Stimulated activated CD4-positive, alpha-beta T cell treated with anti-CD3 and anti-CD28 coated beads, Interleukin-1b, Interleukin-23, amount 100 ng/mL, for 24 hours (primary cell): ENCODE results near the gene NAGS.
"Not testable (repeated sequence)": the region's sequence is repeated elsewhere in the genome, so short reads cannot be mapped to it uniquely, and the experiment has no call there.

Source experiments
- DNase-seq, 4 experiments: peaks; one replicate each; pipeline ENCODE4 v3.0.0-alpha.2; 2020; ENCODE audit warnings: low read depth in 4 of 4, low spot score in 1 of 4

The NAGS gene

DNA sequence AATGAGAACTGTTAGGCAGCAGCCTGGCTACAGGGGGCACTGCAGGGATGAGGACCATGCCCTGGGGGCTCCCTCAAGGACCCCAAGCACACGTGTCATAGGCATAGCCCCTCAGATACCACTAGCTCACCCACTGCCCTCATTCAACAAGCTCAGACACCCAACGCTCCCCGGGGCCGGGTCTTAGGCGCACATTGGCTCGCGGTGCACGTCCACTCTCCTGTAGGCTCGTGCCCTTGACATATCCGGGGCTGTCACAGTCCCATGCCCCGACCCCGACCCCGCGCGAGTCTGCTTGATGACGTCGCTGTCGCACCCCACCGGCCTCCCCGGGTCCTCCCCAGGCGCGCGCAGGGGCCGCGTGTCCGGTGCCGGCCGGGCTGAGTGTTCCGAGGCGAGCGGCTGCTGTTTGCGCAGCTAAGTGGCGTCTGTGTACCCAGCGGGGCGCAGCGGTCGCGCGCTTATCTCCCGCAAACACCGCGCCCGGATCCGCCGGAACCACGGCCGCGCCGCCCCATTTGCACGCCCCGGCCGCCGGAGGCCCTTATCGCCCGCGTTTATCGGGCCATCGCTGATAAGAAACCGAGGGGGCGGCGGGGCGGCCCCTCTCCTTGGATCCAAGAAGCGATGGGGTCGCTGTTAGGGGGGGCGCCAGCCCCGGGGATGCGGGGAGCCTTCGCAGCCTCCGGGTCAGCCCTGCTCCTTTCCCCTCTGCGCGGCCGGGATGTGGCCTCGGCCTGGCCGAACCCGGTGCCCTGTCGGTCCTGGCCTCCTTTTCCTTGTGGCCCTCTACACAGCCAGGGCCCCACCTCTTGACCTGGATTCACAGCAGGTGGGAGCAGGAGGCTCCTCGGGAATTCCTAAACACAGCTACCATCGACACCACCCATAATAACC, 20.7 kb upstream of the NAGS start:
- no peak for DNase-seq

DNA sequence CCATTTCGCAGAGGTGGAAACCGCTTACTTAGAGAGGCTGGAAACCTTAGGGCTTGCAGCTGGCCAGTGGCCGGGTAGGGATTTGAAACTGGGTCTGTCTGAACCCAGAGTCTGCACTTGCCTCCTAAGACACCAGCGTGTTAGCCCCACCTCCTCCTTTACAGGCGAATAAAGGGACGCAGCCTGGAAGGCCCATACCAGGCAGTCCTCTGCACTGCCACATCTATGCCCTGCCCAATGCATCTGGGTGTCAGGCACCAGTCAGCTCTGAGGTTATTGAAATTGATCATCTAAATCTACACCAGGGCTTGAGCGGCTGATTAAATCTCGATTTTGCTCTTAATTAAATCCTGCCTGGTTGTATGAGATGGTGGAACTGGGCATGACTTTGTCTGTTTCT, 19.9 kb upstream of the NAGS start:
- DNase-seq: no peak

- no peak for DNase-seq
Measured at GRCh38 chr17:43986225-43986981, 18.0 kb upstream of the NAGS start.

DNA sequence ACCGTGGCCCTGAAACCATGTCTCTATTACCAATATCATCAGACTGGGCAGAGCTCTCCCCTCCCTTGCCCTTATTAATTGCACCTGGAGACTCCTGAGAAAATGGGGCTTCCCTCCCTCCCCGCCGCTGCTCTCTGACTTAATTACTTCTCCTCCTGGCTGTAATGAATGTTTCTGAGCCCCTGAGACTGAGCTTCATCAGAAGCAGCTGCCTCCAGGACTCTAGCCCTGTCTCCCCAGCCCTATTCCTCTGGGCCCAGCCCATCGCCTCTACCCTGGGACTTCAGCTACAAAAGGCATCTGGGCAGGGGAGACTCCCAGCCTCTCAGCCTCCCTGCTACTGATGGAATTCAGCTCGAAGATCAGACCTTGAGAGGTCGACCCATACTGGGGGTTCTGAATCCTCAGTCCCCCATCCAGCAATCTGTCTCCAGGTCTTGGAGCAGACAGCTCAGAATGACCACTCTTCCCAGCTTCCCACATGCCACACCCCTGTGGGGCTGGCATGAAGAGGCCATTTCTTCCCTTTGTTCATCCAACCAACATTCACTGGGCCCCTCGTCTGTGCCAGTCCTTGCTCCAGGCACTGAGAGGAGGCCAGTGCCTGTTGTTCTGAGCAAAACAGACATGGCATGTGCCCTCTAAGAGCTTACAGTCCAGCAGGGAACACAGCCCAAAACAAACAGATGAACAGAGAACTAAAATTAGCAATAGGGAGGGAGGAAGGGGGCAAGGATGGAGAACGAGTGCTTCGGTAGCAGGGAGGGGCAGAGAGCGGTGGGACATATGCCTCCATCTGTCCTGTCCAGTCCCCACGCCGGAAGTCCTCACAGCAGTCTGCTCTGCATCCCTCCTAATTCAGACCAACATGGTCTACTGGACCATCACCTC, 17.0 kb upstream of the NAGS start:
- no peak for DNase-seq

- no peak for DNase-seq
Measured at GRCh38 chr17:43988301-43988700, 16.1 kb upstream of the NAGS start.

GRCh38 chr17:43992641-43993040, 11.8 kb upstream of the NAGS start:
- DNase-seq: no peak

- DNase-seq: peak; percentile 38 to 63 (median 54)
Measured at GRCh38 chr17:43994272-43995149, 9.9 kb upstream of the NAGS start.

GRCh38 chr17:43995150-43995471, 9.3 kb upstream of the NAGS start:
- no peak for DNase-seq

- not testable (repeated sequence) for DNase-seq
Measured at GRCh38 chr17:43997180-43997579, 7.2 kb upstream of the NAGS start.

GRCh38 chr17:43998552-43998951, 5.9 kb upstream of the NAGS start:
- no peak for DNase-seq

DNA sequence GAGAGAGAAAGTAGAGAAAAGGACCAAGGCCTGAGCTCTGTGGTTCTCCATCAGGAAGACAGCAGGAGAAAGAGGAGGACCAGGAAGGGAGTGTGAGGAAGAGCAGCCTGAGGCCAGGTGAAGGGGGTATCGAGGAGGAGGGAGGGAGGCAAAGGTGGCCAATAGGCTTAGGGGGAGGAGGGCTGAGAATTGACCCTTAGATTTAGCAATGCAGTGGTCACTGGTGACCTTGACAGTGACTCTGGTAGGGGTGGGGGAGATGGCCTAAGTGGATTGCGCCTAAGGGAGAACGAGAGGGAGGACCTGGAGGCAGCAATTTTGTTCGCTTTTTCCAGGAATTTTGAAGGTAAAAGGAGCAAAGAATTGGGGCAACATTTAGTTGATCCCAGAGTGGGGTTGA, 5.4 kb upstream of the NAGS start:
- no peak for DNase-seq

DNA sequence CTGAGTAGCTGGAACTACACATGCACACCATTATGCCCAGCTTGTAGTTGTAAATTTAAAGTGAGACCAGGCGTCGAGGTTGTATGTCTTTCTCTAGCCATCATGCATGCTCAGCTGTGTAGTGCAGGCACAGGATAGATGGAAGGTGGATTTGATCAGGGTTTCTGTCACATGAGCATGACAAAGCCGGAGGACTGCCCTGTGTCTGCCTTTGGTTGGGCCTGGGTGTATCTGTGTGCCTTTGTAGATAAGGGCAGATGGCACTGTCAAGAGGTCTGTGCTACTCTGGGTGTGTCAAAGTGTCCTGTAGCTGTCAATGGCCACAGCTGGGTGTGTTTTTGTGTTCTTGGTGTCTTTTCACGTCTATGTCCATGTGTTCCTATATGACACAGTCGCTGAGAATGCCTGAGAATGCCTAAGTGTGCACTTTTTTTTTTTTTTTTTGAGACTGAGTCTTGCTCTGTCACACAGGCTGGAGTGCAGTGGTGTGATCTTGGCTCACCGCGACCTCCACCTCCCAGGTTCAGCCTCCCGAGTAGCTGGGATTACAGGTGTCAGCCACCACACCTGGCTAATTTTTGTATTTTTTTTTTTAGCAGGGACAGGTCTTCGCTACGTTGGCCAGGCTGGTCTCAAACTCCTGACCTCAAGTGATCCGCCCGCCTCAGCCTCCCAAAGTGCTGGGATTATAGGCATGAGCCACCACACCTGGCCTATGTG, 4.1 kb upstream of the NAGS start:
- DNase-seq: no peak

GRCh38 chr17:44000871-44001460, 3.5 kb upstream of the NAGS start:
- DNase-seq: no peak

DNA sequence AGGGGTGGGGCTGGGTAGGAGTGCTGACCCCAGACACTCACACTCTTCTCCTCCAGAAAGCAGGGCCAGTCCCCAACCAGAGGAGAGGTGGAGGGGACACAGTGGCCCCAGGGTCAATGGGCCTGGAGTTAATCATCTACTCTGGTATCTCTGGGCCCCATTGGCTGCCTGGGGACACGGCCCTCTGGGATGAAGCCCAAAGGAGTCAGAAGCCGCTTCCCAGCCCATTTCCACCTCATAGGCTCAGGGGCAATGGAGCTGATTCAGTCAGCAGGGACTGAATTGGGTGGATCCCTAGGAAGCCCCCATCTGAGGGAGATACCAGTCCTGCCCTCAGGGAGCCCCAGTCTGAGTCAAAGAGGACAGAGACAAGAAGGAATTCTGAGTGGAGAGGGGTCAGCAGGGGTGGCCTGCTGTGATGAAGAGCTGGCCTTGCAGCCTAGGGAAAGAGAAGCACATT, 2.9 kb upstream of the NAGS start:
- no peak for DNase-seq

GRCh38 chr17:44002141-44002848, 2.1 kb upstream of the NAGS start:
- DNase-seq: no peak

- DNase-seq: no peak
Measured at GRCh38 chr17:44004761-44005526, 522 bp downstream of the NAGS start.

GRCh38 chr17:44005527-44006271, 1.3 kb downstream of the NAGS start:
- DNase-seq: no peak
